SK-N-MC (cell line): ENCODE measurements around the gene TP53AIP1.

Experiments used
- EZH2 ChIP-seq: fragments of 200-600 bp; sonication (generic); IDR thresholded peaks from one replicate; pipeline ENCODE4 v1.6.1; 2017; ENCODE audit warnings: antibody characterized with exemption
- POLR2AphosphoS5 ChIP-seq: IDR thresholded peaks from 2 replicates; pipeline ENCODE4 v1.6.1; 2012; ENCODE audit warnings: mild to moderate bottlenecking, low read depth, low read length, borderline replicate concordance

DNA sequence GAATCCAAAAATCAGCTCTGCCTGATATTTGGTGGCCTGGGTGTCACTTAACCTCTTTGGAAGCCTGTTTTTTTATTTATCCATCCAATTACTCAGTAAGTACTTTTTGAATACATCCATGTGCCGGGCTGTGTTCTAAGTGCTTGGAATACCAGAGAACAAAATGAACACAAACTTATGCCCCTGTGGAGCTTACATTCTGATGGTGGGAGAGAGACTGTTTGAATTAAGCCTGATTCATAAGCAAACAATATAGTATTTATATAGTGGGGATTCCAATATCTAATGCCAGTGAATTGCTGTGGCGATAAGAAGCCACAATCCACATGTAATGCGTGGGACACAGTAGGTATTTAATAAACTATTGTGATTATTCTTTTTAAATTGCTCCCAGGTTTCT is 32.1 kb downstream of the TP53AIP1 start:
- no peak for TF ChIP-seq EZH2
- TF ChIP-seq POLR2AphosphoS5, result no peak
